ENCODE data around the gene ADAMTSL1.

Gene ADAMTSL1

GRCh38 chr9:18473652-18474279 lies at the start of gene ADAMTSL1:
Gene ADAMTSL1 (plus strand): TSS chr9:18474153. CDS start chr9:18474233, 80 bp downstream.
- DNase-seq = peak; percentile 92

- DNase-seq = no peak
Observed at GRCh38 chr9:18427691-18428090, 46.3 kb upstream of the ADAMTSL1 start.

- no peak for DNase-seq
Observed at GRCh38 chr9:18428661-18429060, 45.3 kb upstream of the ADAMTSL1 start.

GRCh38 chr9:18429070-18429469 lies 44.9 kb upstream of the ADAMTSL1 start:
- no peak for DNase-seq

- no peak for DNase-seq
Observed at GRCh38 chr9:18433620-18434019, 40.3 kb upstream of the ADAMTSL1 start.

GRCh38 chr9:18437315-18438201 lies 36.4 kb upstream of the ADAMTSL1 start:
- DNase-seq = no peak

- no peak for DNase-seq
Observed at GRCh38 chr9:18438300-18438925, 35.5 kb upstream of the ADAMTSL1 start.

GRCh38 chr9:18438951-18439350 lies 35.0 kb upstream of the ADAMTSL1 start:
- no peak for DNase-seq

GRCh38 chr9:18441261-18441660 lies 32.7 kb upstream of the ADAMTSL1 start:
- DNase-seq = no peak

GRCh38 chr9:18442629-18443491 lies 31.1 kb upstream of the ADAMTSL1 start:
- DNase-seq = peak; percentile 73

- DNase-seq = no peak
Observed at GRCh38 chr9:18447131-18447530, 26.8 kb upstream of the ADAMTSL1 start.

- no peak for DNase-seq
Observed at GRCh38 chr9:18447541-18447940, 26.4 kb upstream of the ADAMTSL1 start.

GRCh38 chr9:18448101-18448500 lies 25.9 kb upstream of the ADAMTSL1 start:
- DNase-seq = no peak

- DNase-seq = no peak
Observed at GRCh38 chr9:18451406-18451805, 22.5 kb upstream of the ADAMTSL1 start.

GRCh38 chr9:18452276-18452675 lies 21.7 kb upstream of the ADAMTSL1 start:
- no peak for DNase-seq

- no peak for DNase-seq
Observed at GRCh38 chr9:18456624-18457237, 17.2 kb upstream of the ADAMTSL1 start.

- DNase-seq = no peak
Observed at GRCh38 chr9:18457510-18457909, 16.4 kb upstream of the ADAMTSL1 start.

- DNase-seq = no peak
Observed at GRCh38 chr9:18459962-18460584, 13.9 kb upstream of the ADAMTSL1 start.

GRCh38 chr9:18461496-18461895 lies 12.5 kb upstream of the ADAMTSL1 start:
- DNase-seq = no peak

- no peak for DNase-seq
Observed at GRCh38 chr9:18463991-18464390, 10.0 kb upstream of the ADAMTSL1 start.

GRCh38 chr9:18466101-18466500 lies 7.9 kb upstream of the ADAMTSL1 start:
- no peak for DNase-seq

GRCh38 chr9:18467696-18468095 lies 6.3 kb upstream of the ADAMTSL1 start:
- no peak for DNase-seq
